ENCODE results near the gene MOXD1.
"Not testable (repeated sequence)": the region's sequence is repeated elsewhere in the genome, so short reads cannot be mapped to it uniquely, and the experiment has no call there.

Gene MOXD1

GRCh38 chr6:132279592-132280139 is 121.6 kb downstream of the MOXD1 start:
- peak; percentile 71 to 77 for DNase-seq

DNA sequence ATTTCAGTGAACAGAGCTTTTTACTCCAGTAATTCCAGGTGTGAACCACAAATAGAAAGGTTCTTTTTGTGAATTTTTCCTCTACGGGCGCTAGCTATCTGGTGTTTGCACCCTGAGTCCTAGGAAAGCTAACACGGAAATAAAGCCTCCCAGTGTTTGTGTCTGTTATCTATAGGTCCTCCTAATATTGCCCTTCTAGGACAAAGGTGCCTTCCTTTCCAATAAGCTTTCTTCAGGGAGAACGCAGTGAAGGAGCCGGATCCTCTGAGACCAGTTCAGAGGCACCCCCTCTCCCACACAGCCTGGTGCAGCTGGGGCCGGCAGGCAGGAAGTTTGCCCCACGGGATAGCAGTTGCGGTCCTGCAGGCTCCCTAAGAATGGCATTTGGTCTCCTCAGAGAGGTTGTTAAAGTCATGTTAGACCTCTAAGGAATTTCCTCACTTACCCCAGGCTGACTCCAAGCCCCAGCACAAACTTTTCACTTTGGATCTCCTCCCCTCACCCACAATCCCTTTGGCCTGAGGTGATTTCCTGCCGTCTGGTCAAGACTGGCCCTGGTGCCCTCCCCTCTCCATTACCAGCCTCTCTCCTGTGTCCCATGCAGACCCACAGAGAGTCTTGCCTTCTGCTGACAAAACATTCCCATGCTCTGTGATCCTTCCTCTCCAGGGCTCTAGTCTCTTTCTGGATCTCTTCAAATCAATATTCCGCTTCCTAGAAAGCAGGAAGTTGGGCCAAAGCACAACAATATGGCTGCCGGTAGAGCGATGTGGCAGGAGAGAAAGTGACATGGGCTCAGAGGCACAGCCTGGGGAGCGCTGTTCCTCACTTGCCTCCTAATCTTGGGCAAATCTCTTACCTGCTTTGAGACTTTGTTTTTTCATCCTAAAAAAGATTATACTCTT is 126.0 kb downstream of the MOXD1 start:
- DNase-seq: no peak

DNA sequence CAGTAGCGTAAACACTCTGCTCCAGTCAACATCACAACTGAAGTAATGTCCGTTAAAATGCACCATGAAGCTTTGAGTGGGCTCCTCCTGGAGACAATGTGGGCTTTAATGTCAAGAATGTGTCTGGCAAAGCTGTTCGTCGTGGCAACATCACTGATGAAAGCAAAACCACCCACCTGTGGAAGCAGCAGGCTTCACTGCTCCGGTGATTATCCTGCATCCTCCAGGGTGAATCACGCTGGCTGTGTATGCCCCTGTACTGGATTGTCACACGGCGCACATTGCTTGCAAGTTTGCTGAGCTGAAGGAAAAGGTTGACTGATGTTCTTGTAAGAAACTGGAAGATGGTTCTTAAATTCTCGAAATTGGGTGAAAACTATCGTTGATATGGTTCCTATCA is 128.5 kb downstream of the MOXD1 start:
- no peak for DNase-seq

- DNase-seq: no peak
Observed at GRCh38 chr6:132270726-132271402, 130.4 kb downstream of the MOXD1 start.

DNA sequence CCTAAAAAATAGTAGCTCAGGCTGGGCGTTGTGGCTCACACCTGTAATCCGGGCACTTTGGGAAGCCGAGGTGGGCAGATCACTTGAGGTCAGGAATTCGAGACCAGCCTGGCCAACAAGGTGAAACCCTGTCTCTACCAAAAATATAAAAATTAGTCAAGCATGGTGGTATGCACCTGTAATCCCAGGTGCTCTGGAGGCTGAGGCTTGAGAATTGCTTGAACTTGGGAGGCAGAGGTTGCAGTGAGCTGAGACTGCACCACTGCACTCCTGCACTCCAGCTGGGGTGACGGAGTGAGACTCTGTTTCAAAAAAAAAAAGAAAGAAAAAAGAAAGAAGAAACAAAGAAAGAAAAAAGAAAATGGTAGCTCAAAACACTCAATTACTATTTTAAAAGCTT is 132.6 kb downstream of the MOXD1 start:
- not testable (repeated sequence) for DNase-seq

DNA sequence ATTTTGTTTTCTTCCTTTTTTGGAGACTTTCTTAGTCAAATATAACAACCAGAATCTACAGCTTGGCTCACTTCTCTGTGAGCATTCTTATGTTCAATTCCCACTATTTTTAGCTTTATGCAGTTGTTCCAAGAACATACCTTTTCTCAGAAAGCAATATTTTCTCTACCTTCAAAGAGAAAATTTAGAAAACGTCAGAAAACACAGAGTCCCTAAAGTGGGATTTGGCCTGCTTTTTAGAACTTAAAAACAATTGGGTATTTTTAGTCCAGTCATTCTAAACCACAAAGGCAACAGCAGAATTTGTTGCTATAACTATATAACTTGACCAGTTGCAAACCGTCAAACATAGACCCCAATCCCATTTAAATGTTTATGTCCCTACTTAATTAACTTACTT is 133.1 kb downstream of the MOXD1 start:
- DNase-seq: no peak

DNA sequence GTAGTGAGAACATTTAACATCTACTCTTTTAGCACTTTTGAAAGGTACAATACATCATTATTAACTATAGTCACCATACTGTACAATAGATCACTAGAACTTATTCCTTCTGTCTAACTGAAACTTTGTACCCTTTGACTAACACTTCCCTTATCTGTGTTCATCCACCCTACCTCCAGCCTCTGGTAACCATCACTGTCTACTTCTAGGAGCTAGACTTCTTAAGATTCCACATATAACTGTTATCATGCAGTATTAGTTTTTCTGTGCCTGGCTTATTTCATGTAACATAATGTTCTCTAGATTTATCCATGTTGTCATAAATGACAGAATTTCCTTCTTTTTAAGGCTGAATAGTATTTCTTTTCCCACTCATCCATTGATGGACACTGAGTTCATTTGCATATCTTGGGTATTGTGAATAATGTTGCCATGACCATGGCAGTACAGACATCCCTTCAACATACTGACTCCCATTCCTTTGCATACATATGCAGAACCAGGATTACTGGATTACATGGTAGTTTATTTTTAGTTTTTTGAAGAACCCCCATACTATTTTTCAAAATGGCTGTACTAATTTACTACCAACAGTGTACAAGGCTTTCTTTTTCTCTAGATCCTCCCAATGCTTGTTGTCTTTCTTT is 135.7 kb downstream of the MOXD1 start:
- no peak for DNase-seq

GRCh38 chr6:132264021-132264500 is 137.2 kb downstream of the MOXD1 start:
- DNase-seq: no peak

DNA sequence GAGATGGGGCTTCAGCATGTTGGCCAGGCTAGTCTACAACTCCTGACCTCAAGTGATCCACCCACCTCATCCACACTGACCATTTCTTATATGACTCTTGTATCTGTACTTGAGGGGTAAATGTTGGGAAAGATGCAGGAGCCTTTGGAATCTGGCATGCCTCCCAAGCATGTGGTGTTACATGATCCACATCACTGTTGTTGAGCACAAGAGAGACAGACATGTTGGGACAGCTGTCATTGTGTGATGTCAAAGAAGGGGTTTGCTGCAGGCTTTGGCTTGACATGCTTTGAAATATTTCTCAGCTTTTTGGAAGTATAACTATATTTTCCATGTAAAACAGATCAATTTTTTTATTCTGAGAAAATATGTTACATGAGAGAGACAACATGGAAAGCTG is 139.9 kb downstream of the MOXD1 start:
- no peak for DNase-seq

GRCh38 chr6:132259070-132259469 is 142.2 kb downstream of the MOXD1 start:
- DNase-seq: no peak

- no peak for DNase-seq
Observed at GRCh38 chr6:132257561-132257960, 143.7 kb downstream of the MOXD1 start.

GRCh38 chr6:132256457-132256856 is 144.8 kb downstream of the MOXD1 start:
- DNase-seq: no peak

GRCh38 chr6:132253906-132254305 is 147.4 kb downstream of the MOXD1 start:
- DNase-seq: no peak

- DNase-seq: no peak
Observed at GRCh38 chr6:132253211-132253610, 148.1 kb downstream of the MOXD1 start.

GRCh38 chr6:132252113-132252512 is 149.2 kb downstream of the MOXD1 start:
- no peak for DNase-seq

GRCh38 chr6:132251711-132252110 is 149.6 kb downstream of the MOXD1 start:
- no peak for DNase-seq

DNA sequence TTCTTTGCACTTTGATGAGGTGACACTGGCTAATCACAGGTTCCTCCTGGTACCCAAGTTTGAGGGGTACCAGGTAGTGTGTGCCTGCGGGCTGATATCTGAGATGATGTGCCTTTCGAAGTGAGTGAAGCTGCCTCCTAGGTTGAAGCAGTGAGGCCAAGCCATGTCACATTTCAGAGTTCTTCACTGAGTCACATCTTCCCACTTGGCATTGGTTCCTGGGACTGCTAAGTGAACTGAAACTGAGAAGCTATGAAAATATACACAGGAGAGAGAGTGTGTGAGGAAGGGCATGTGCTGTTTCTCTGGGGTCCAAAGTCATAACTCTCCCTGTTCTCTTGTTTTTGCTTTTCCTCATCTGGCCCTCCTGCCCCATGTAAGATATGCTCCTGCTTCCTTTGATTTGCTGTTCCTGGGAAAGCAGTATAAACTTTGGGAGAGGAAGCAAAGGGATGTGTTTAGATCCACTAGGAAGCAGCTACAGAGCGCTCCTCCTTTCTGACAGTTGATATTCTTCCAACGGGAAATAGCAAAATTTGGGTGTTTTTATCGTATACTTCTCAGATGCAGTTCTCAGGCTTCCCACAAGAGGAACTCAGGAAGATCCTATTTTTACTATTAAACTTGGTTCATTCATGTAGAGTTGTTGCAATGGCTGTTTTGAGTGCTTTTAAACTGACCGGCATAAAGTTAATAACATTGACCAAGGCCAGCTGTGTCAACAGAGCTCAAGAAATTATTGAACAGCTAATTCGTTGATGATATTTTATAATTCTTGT is 153.7 kb downstream of the MOXD1 start:
- DNase-seq: no peak

GRCh38 chr6:132246632-132247270 is 154.5 kb downstream of the MOXD1 start:
- no peak for DNase-seq

DNA sequence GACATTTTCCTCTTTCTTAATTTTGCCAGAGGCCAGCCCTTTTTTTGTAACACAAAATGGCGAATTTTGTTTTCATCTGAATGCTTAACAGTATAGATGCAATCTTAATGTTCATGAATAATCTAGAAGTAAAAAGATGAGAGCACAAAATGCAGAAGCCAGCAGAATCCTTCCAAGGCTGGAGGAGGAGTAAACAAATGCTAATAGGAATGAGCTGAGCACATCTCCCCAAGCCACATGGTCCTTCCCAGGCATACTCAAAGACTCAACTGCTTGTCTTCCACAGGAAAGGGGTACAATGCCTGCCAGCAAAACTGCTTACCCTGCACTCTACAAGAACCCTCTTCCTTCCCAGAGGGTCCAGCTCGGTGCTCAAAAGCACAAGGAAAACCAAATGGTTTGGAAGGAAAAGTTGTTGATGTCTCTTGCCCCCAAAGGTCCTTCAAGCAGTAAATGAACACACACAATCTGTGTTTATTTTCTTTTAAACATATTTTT is 155.1 kb downstream of the MOXD1 start:
- DNase-seq: no peak
